NCI-H2029 treated with DMSO at 0.1 percent for 48 hours (cell line): ENCODE measurements around the gene LZTR1.
"Not testable (repeated sequence)": the region's sequence is repeated elsewhere in the genome, so short reads cannot be mapped to it uniquely, and the experiment has no call there.

Experiments
- DNase-seq: peaks from one replicate; lab custom pipeline; 2025; lab: John Stamatoyannopoulos, UW

Gene LZTR1

GRCh38 chr22:21033895-21034294 is 51.8 kb downstream of the LZTR1 start:
- no peak for DNase-seq

GRCh38 chr22:21034989-21035388 is 52.9 kb downstream of the LZTR1 start:
- DNase-seq: no peak

- DNase-seq: no peak
Measured at GRCh38 chr22:21038405-21038804, 56.3 kb downstream of the LZTR1 start.

- DNase-seq: not testable (repeated sequence)
Measured at GRCh38 chr22:21039158-21039557, 57.1 kb downstream of the LZTR1 start.

- DNase-seq: no peak
Measured at GRCh38 chr22:21041937-21042336, 59.8 kb downstream of the LZTR1 start.

- DNase-seq: no peak
Measured at GRCh38 chr22:21042978-21043859, 61.1 kb downstream of the LZTR1 start.

- DNase-seq: no peak
Measured at GRCh38 chr22:21043860-21044535, 61.9 kb downstream of the LZTR1 start.

GRCh38 chr22:21044931-21045584 is 63.0 kb downstream of the LZTR1 start:
- no peak for DNase-seq

GRCh38 chr22:21045585-21046294 is 63.6 kb downstream of the LZTR1 start, which contains the start of gene LRRC74B:
LRRC74B (plus strand) TSS chr22:21045946; CDS start chr22:21045987, 41 bp downstream.
- DNase-seq: peak; percentile 38

- DNase-seq: no peak
Measured at GRCh38 chr22:21047035-21047661, 65.1 kb downstream of the LZTR1 start.

GRCh38 chr22:21047730-21048129 is 65.6 kb downstream of the LZTR1 start:
- DNase-seq: no peak

- not testable (repeated sequence) for DNase-seq
Measured at GRCh38 chr22:21048448-21048847, 66.4 kb downstream of the LZTR1 start.
